Gastrocnemius medialis (tissue), 4 donors: ENCODE measurements around the gene NFAM1.

ENCODE experiments used
- CTCF ChIP-seq, 5 experiments: fragments of 450-650 bp in 3 of 5; fragments of 200-600 bp in 2 of 5; sonication (generic) in 2 of 5; IDR thresholded peaks in 4 of 5; conservative IDR thresholded peaks in 1 of 5; 1 replicate in 4 of 5; 2 replicates in 1 of 5; pipeline ENCODE4 v1.5.1; 2016 to 2019; ENCODE audit warnings: antibody characterized with exemption in 5 of 5, mild to moderate bottlenecking in 3 of 5, moderate library complexity in 3 of 5
- POLR2A ChIP-seq, 2 donors: fragments of 450-650 bp; IDR thresholded peaks; one replicate each; pipeline ENCODE4 v1.6.1; 2017; ENCODE audit warnings: antibody characterized with exemption in 2 of 2, mild to moderate bottlenecking in 2 of 2, moderate library complexity in 2 of 2

GRCh38 chr22:42396621-42397331 lies 35.4 kb downstream of the NFAM1 start:
- TF ChIP-seq CTCF (IDR thresholded peaks at IDR 0.05 in 4 of 5, conservative IDR thresholded peaks at IDR 0.05 in 1 of 5) (no peak), POLR2A (IDR thresholded peaks at IDR 0.05) (no peak)
